OCI-LY7 (cell line): ENCODE data around the gene SERPINB10. TPM values are rescaled to one million over a fixed set of nuclear protein-coding genes. Genes with fewer than 3 reads are reported as not detected.

Experiments used
- BruUV-seq: library from RNA; stranded (reverse); fragments of 400-500 nt; replicated peaks from 2 replicates; lab custom pipeline; 2021; lab: Mats Ljungman, UMichigan
- CTCF ChIA-PET: fragments of 300-600 bp; sonication (Branson Sonifier 250); formaldehyde crosslinking; loops from one replicate; lab custom pipeline; 2022; ENCODE audit warnings: antibody characterized with exemption; ENCODE audit not compliant: unreplicated experiment; lab: Charles Lee
- POLR2A ChIA-PET: fragments of 300-600 bp; sonication (Branson Sonifier 250); formaldehyde crosslinking; loops from one replicate; lab custom pipeline; 2022; ENCODE audit warnings: antibody characterized with exemption; lab: Charles Lee
- DNase-seq: peaks from one replicate; pipeline ENCODE4 v3.0.0-alpha.2; 2015; ENCODE audit warnings: low spot score
- H2AFZ ChIP-seq: fragments of 200-600 bp; sonication (generic), shearing (Covaris generic); 2 replicates; pipeline ENCODE4 v1.6.1; 2014; ENCODE audit warnings: mild to moderate bottlenecking, antibody characterized with exemption, low read length, moderate library complexity
- H3K27ac ChIP-seq: fragments of 200-600 bp; sonication (generic); 2 replicates; pipeline ENCODE4 v1.5.1; 2014; ENCODE audit warnings: mixed run types, low read depth, mild to moderate bottlenecking, moderate library complexity, low read length, inconsistent platforms; ENCODE audit not compliant: poor library complexity, severe bottlenecking
- H3K36me3 ChIP-seq: fragments of 200-600 bp; sonication (generic); 2 replicates; pipeline ENCODE4 v1.6.1; 2014; ENCODE audit warnings: mild to moderate bottlenecking, antibody characterized with exemption, low read length, moderate library complexity, mixed read lengths; ENCODE audit not compliant: insufficient read depth
- H3K4me1 ChIP-seq: fragments of 200-600 bp; sonication (generic); 2 replicates; pipeline ENCODE4 v1.5.1; 2014; ENCODE audit warnings: mild to moderate bottlenecking, low read length; ENCODE audit not compliant: insufficient read depth, poor library complexity, severe bottlenecking
- H3K4me2 ChIP-seq: fragments of 200-600 bp; sonication (generic); 2 replicates; pipeline ENCODE4 v1.6.1; 2014; ENCODE audit warnings: mild to moderate bottlenecking, low read length
- H3K4me3 ChIP-seq: fragments of 200-600 bp; sonication (generic); 2 replicates; pipeline ENCODE4 v1.5.1; 2014; ENCODE audit warnings: mild to moderate bottlenecking, low read depth, low read length; ENCODE audit not compliant: poor library complexity, severe bottlenecking
- H3K79me2 ChIP-seq: fragments of 200-600 bp; sonication (generic); 2 replicates; pipeline ENCODE4 v1.6.1; 2016; ENCODE audit warnings: low read depth, mild to moderate bottlenecking, low read length, moderate library complexity, mixed read lengths; ENCODE audit not compliant: insufficient read depth
- H3K9me2 ChIP-seq: fragments of 200-600 bp; sonication (generic); 2 replicates; pipeline ENCODE4 v1.6.1; 2016; ENCODE audit warnings: mild to moderate bottlenecking, low read length, mixed read lengths; ENCODE audit not compliant: insufficient read depth
- H3K9me3 ChIP-seq: fragments of 200-600 bp; sonication (generic); 2 replicates; pipeline ENCODE4 v1.6.1; 2014; ENCODE audit warnings: mild to moderate bottlenecking, mixed run types, low read length, mixed read lengths
- H4K20me1 ChIP-seq: fragments of 200-600 bp; sonication (generic); 2 replicates; pipeline ENCODE4 v1.6.1; 2014; ENCODE audit warnings: mild to moderate bottlenecking, antibody characterized with exemption, low read length, moderate library complexity, mixed read lengths; ENCODE audit not compliant: insufficient read depth
- EZH2phosphoT487 ChIP-seq: fragments of 200-600 bp; sonication (generic); IDR thresholded peaks from 2 replicates; pipeline ENCODE4 v1.6.1; 2018; ENCODE audit warnings: low read depth, borderline replicate concordance, mild to moderate bottlenecking, mixed run types, antibody characterized with exemption, low read length, moderate library complexity, mixed read lengths
- intact Hi-C: fragments of 100-400 bp; cut with micrococcal nuclease; formaldehyde crosslinking; loops from one replicate; pipeline ENCODE4 v1.10.0; 2022; ENCODE audit not compliant: unreplicated experiment
- total RNA-seq, 2 experiments: library from RNA; depleted of rRNA in 1 of 2; stranded (reverse); fragments of >200 nt in 1 of 2; shearing (Covaris generic) in 1 of 2; gene quantifications; 2 replicates each; pipeline ENCODE4 v1.2.3, GENCODE V29; 2014 to 2022
- TF ChIP-seq, protein P1 (sequence below): fragments of 200-600 bp; sonication (generic); conservative IDR thresholded peaks from 2 replicates; pipeline ENCODE4 v1.5.1; 2014; ENCODE audit warnings: mild to moderate bottlenecking, antibody characterized with exemption, low read length, moderate library complexity, mixed read lengths

SERPINB10 gene
- total RNA-seq, 2 experiments from 2014 or later: not detected

DNA sequence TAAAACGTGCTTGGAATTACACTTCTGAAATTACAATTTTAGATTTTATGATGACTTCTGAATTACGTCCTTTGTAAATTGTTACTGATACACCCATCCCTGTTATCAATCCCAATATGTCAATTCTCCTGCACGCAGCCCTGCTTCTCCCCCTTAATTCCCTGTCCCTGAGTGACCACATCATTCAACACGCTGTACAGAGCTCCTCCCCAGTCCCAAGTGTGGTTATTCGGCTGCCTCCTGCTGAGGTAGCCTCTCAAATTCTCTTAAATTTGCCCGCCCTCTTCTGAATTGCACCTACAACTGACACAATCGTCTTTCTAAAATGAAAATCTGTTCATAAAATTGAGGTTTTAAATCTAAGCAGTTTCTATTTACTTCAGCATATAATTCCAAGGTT lies 72.3 kb downstream of the SERPINB10 start:
- Histone ChIP-seq H3K36me3 (no peaks in the 10 kb centered on the region), H3K9me2 (no peaks in the 10 kb centered on the region), H3K4me3 (no peak overlapping the region), H3K27ac (no peak overlapping the region), H3K79me2 (no peaks in the 10 kb centered on the region), H2AFZ (no peak overlapping the region; the same call in 1 of the 2 replicates), H3K4me1 (peaks cover 9% of the 10 kb centered on the region), H3K4me2 (no peak overlapping the region), H3K9me3 (no peaks in the 10 kb centered on the region), H4K20me1 (no peaks in the 10 kb centered on the region)
- no peak for DNase-seq
- intact Hi-C loops: no loop called here
- no TSS peak for BruUV-seq
- TF ChIP-seq EZH2phosphoT487: no peak
- TF ChIP-seq, protein P1, sequence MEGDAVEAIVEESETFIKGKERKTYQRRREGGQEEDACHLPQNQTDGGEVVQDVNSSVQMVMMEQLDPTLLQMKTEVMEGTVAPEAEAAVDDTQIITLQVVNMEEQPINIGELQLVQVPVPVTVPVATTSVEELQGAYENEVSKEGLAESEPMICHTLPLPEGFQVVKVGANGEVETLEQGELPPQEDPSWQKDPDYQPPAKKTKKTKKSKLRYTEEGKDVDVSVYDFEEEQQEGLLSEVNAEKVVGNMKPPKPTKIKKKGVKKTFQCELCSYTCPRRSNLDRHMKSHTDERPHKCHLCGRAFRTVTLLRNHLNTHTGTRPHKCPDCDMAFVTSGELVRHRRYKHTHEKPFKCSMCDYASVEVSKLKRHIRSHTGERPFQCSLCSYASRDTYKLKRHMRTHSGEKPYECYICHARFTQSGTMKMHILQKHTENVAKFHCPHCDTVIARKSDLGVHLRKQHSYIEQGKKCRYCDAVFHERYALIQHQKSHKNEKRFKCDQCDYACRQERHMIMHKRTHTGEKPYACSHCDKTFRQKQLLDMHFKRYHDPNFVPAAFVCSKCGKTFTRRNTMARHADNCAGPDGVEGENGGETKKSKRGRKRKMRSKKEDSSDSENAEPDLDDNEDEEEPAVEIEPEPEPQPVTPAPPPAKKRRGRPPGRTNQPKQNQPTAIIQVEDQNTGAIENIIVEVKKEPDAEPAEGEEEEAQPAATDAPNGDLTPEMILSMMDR: no peak
- CTCF ChIA-PET: no interaction called here
- POLR2A ChIA-PET: no interaction called here

DNA sequence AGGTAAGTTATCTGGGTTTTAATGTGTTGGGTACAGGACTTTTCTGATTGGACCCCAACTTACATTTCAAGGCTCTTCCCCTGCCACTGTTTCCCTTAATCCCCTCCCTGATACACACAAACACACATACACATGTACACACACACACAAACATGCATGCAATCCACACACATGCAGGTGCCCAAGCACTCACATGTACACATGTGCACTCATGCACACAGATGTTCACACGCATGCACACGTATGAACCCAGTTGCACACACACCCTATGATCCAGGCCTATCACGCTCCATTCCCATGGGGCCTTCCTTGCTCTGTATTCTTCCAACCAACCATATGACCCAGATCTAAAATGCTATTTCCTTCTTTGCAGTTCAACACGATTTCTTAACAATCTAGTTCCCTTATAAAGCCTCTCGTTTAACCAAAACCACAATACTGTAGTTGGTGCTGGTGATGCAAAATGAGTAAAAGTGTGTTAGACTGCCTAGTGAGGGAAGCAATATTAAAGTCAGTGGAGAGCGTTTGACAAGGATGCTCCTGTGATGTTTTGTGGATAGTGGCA lies 73.2 kb downstream of the SERPINB10 start:
- intact Hi-C loops: no loop called here
- Histone ChIP-seq H4K20me1 (no peaks in the 10 kb centered on the region), H3K9me3 (no peaks in the 10 kb centered on the region)

DNA sequence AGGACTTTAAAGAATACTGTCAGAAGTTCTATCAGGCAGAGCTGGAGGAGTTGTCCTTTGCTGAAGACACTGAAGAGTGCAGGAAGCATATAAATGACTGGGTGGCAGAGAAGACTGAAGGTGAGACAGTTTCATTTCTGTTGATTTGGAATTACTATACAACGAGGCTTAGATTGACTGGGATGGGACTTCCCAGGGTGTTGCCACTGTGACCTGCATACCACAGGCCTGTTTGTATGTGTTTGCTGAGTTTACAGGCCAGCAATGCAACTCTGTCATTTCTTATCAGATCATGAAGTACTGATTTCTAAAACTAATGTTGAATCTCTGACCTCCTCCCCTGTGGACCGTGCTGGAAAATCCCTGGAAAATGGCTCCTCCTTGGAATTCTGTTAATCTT lies 74.0 kb downstream of the SERPINB10 start:
- ChIA-PET POLR2A (no interaction called here), CTCF (no interaction called here)
- Histone ChIP-seq H3K9me3 (no peaks in the 10 kb centered on the region), H3K4me1 (no peaks in the 10 kb centered on the region), H3K36me3 (no peaks in the 10 kb centered on the region), H3K79me2 (no peaks in the 10 kb centered on the region), H3K4me3 (no peak overlapping the region), H2AFZ (no peak overlapping the region), H3K9me2 (no peaks in the 10 kb centered on the region), H4K20me1 (no peaks in the 10 kb centered on the region), H3K4me2 (no peak overlapping the region), H3K27ac (no peak overlapping the region)
- no TSS peak for BruUV-seq
- intact Hi-C loops: no loop called here
- TF ChIP-seq, protein P1: no peak
- TF ChIP-seq EZH2phosphoT487: no peak
- no peak for DNase-seq

More for the DNA sequence above, 73.2 kb downstream of the SERPINB10 start:
- Histone ChIP-seq H3K36me3 (no peaks in the 10 kb centered on the region), H3K79me2 (no peaks in the 10 kb centered on the region), H3K4me3 (no peak overlapping the region), H3K9me2 (no peaks in the 10 kb centered on the region), H2AFZ (no peak overlapping the region), H3K4me1 (no peaks in the 10 kb centered on the region), H3K27ac (no peak overlapping the region), H3K4me2 (no peak overlapping the region)
- no peak for DNase-seq
- no TSS peak for BruUV-seq
- TF ChIP-seq, protein P1: no peak
- no peak for TF ChIP-seq EZH2phosphoT487
- ChIA-PET POLR2A (no interaction called here), CTCF (no interaction called here)
